HG02870 (cell line): ENCODE measurements around the gene LTA4H.
"Not testable (repeated sequence)": the region's sequence is repeated elsewhere in the genome, so short reads cannot be mapped to it uniquely, and the experiment has no call there.

Source experiments
- ATAC-seq: cut with Tn5 transposase; IDR thresholded peaks from one replicate; pipeline ENCODE4 v1.9.1; 2021; ENCODE audit warnings: mild to moderate bottlenecking, moderate library complexity; ENCODE audit not compliant: unreplicated experiment

LTA4H gene

DNA sequence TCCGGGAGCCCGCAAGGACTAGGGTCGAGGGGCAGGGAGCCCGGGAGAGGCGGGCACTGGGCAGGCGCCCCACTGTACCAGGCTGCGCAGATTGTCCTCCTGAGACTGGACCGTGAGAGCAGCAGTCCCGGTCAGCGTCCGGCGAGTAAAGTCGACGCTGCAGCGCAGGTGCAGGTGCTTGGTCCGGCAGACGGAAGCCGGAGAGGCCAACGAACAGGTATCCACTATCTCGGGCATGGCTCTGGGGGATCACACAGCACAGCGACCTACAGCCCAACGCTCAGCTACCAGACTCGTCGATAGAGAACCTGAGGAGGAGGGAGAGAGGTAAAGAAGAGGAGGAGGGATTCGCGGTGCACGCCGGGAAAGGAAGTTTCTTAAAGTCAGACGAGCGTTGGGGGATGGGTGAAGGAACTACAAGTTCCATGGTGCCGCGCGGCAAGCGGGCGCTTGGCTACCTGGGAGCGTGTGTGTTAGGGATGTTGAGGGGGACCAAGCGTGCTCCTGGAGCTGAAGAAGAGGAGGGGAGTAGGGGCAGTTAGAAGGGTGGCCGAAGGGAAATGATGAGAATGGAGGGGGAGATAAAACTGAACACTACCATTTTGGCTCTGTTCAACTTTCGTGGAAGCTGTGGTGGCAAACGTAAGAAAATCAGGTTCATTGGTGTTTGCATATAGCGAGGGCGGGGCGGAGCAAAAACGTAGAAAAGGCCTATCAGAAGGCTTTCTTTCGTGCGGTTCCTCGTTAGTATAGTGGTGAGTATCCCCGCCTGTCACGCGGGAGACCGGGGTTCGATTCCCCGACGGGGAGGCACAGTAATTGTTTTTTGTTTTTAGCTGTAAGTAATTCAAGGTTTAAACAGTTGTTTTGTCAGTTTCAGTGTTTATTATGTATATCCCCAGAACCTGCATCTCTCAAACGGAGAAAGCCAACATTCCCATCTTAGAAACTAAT, at the start of gene LTA4H:
LTA4H (minus strand) TSS at position 305 of the 954 bp plus-strand sequence; CDS start at position 237, 68 bp downstream.
- ATAC-seq: peak; percentile 91

- no peak for ATAC-seq
Measured at GRCh38 chr12:96084624-96085023, 49.2 kb upstream of the LTA4H start.

- ATAC-seq: no peak
Measured at GRCh38 chr12:96083020-96083719, 47.8 kb upstream of the LTA4H start.

- ATAC-seq: no peak
Measured at GRCh38 chr12:96081596-96081995, 46.2 kb upstream of the LTA4H start.

- no peak for ATAC-seq
Measured at GRCh38 chr12:96078231-96079135, 43.1 kb upstream of the LTA4H start.

GRCh38 chr12:96077081-96077480, 41.7 kb upstream of the LTA4H start:
- ATAC-seq: no peak

- ATAC-seq: no peak
Measured at GRCh38 chr12:96075560-96075959, 40.2 kb upstream of the LTA4H start.

GRCh38 chr12:96073346-96074330, 38.3 kb upstream of the LTA4H start:
- ATAC-seq: no peak

DNA sequence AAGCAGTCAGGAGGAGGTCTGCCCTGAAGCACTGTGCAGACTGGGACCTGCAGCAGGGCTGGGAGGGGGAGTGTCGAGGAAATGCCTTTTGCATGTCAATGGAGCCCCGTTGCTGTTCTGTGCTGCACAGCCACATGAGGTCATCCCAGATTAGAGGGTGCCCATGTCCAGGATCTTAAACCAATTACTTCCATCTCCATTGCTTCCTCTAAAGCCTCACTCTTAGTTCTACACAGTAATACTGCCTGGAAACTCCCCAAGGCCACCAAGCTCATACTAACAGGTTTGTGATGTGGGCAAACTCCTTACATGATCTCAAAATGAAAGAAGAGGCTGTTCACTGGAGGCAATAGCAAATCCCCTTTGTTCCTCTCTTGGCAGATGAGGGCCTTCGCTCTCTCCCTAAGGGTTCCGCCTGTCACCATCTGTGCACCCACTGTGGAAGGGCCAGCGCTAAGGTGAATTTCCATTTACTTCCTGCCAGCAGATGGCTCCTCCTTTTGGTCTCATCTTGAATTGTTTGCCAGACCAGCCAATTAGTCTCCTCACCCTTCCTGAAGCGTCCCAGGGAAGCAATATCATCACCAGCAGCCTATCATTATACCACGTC, 35.4 kb upstream of the LTA4H start:
- ATAC-seq: peak; percentile 45

- ATAC-seq: no peak
Measured at GRCh38 chr12:96069511-96070231, 34.3 kb upstream of the LTA4H start.

DNA sequence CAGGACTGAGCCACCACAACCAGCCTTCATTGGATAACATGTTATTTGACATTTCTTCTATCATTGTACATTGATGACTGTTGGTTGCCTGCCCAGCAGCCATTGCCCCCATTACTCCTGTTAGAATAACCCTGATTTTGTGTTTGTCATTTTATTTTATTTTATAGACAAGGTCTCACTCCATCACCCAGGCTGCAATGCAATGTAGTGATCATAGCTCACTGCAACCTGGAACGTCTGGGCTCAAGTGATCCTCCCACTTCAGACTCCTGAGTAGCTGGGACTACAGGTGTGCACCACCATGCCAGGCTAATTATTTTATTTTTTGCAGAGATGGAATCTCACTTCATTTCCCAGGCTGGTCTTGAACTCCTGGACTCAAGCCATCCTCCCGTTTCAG, 33.2 kb upstream of the LTA4H start:
- no peak for ATAC-seq

DNA sequence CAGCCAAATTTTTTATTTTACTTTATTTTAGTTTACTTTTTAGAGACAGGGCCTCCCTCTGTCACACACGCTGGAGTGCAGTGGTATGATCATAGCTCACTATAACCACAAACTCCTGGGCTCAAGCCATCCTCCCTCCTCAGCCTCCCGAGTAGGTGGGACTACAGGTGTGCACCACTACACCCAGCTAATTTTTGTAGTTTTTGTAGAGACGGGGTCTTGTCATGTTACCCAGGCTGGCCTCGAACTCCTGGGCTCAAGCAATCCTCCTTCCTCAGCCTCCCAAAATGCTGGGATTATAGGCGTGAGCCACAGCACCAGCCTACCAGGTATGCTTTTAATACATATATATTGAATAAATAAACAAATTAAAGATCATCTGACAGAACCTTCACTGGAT, 32.7 kb upstream of the LTA4H start:
- ATAC-seq: no peak

DNA sequence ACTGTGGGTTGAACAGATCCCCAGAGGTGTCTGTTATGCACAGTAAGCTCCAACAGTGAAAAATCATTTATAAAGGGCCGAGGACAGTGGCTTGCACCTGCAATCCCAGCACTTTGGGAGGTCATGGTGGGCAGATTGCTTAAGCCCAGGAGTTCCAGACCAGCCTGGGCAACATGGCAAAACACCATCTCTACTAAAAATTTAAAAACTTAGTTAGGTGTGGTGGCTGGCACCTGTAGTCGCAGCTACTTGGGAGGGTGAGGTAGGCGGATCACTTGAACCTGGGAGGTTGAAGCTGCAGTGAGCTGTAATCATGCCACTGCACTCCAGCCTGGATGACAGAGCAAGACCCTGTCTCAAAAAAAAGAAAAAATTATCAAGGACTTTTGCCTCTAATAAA, 30.4 kb upstream of the LTA4H start:
- ATAC-seq: not testable (repeated sequence)

DNA sequence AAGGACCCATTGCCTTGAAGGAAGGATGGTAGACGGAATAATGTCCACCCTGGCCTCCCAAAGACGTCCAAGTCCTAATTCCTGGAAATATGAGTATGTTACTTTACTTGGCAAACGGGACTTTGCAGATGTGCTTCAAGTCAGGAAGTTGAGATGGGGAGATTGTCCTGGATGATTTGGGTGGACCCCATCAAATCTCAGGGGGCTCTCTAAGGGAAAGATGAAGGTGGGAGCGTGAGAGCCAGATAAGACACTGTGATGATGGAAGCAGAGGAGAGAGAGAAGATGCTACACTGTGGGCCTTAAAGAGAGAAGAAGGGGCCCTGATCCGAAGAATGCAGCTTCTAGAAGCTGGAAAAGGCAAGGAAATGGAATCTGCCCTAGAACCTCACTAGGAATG, 29.6 kb upstream of the LTA4H start:
- ATAC-seq: no peak

DNA sequence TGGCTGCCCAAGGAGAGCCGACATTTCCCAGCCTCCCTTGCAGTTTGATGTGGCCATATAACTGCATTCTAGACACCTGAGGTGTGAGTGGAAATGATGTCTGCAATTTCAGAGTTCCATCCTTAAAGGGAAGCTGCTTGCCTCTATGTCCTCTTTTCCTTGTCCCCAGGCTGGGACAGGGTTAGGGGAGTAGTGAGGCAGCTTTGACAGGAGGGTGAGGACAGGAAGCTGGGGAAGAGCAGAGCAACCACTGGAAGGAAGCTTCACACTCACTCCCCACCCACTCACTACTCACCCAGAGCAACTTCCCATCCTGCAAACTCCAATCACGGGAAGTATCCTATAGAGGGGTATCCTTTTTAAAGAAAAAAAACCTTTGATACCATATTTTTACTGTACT, 28.9 kb upstream of the LTA4H start:
- ATAC-seq: no peak

GRCh38 chr12:96063046-96063445, 27.7 kb upstream of the LTA4H start:
- no peak for ATAC-seq

DNA sequence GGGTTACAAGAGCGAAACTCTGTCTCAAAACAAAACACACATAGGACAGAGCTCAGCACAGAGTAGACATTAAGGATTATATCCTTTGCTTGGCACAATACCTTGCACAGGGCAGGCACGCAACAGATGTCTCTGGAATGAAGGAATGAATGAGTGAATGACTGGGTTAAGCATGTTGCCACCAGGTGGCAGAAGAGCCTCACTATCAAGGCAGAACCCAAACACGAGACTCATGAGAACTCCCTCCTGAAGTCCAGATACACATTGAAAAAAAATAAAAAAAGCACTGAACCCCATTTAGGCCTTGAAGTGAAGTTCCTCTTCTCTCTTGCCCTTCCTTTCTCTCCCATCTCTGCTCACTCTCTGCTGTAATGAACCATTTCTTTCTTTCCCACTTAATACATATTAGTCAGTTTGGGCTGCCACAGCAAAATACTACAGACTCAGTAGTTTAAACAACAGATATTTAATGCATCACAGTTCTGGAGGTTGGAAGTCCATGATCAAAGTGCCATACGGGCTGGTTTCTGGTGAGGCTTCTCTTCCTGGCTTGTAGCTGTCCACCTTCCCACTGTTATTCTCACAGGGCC, 26.6 kb upstream of the LTA4H start:
- ATAC-seq: peak; percentile 69

DNA sequence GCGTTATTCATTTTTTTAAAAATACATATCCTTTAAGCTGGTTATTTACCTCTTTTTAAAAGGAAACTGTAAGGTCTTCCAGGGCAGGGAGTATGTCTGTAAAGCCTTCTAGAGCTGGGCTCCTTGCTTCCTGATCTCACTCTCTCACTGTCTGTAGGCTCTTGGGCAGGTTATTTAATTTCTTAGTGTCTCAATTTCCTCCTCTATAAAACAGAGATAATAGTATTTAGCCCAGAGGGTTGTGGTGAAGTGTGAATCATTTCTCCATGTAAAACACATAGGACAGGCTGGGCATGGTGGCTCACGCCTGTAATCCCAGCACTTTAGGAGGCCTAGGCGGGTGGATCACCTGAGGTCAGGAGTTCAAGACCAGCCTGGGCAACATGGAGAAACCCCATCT, 25.9 kb upstream of the LTA4H start:
- ATAC-seq: no peak
